ENCODE data around the gene AP2S1.
"Not testable (repeated sequence)": the region's sequence is repeated elsewhere in the genome, so short reads cannot be mapped to it uniquely, and the experiment has no call there.

AP2S1 gene

DNA sequence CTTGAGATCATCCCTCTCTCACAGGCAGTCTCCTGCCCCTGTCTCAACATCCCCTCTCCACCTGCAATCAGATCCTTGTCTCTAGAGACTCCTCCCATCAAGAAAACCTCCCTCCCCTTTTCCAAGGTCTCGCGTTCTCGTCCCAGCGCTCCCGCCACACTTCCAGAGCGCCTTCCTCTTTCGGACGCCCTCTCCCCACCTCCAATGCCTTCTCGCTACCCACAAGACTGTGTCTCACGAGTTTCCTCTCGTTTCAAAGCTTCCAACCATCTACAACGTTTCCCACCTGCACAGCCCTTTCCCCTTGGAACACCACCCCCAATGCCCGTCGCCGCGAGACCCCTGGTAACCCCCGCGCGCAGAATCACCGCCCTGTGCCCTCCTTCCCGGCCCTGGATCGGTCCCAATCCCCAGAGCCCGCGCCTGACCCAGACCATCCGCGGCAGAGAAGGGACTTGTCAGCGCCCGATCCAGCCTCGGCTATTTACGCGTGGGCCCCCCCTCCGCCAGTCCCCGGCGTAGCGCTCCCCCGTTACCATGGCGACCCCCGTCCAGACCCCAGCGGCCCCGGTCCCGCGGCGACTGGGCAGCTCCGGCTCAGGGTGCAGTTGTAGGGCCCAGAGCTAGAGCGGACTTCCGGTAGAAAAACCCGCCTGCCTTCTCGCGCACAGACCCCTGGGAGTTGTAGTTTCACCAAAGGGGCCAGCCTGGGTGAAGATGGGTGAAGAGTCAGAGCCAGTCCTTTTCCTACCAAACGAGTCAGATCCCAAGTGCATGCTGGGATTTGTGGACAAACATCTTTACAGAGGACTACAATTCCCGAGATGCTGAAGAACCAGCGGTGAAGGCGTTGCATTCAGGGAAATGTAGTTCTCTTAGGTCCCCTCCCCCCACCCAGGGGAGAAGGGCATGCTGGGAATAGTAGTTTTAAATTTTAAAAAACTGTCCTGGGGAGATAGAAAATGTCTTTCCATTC, at the start of gene AP2S1:
Gene AP2S1 (minus strand): TSS at position 619 of the 976 bp plus-strand sequence. CDS start 80 bp downstream, at position 539.
- DNase-seq: peak; percentile 92

DNA sequence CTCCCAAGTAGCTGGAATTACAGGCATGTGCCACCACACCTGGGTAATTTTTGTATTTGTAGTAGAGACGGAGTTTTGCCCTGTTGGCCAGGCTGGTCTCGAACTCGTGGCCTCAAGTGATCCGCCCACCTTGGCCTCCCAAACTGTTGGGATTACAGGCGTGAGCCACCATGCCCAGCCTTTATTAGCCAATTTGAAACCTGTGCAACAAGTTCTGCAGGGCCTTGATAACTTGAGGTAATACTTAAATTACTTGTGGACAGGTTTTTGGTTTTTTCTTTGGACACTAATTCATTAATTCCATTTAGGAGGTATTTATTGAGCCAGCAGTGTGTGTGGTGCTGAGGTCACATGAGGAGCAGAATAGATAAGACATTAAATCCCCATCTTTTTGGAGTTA, 49.7 kb upstream of the AP2S1 start:
- DNase-seq: no peak

DNA sequence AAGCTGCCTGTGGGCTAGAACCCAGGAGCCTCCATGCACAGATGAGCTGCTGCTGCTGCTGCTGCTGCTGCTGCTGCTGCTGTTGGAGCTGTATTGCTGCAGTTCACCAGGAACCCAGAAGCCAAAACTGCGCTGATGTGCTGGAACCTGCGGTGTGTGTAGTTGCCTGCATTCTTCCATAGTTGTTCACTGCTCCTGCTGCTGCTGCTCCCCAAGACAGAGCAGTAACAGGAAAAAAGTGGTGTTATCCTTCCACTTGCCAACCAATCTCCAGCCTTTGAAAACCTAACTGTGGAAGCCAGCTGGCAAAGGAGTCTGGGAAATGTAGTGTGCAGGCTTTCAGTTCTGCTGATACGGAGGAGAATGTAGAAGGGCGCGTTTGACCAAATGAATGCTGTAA, 48.1 kb upstream of the AP2S1 start:
- DNase-seq: no peak

DNA sequence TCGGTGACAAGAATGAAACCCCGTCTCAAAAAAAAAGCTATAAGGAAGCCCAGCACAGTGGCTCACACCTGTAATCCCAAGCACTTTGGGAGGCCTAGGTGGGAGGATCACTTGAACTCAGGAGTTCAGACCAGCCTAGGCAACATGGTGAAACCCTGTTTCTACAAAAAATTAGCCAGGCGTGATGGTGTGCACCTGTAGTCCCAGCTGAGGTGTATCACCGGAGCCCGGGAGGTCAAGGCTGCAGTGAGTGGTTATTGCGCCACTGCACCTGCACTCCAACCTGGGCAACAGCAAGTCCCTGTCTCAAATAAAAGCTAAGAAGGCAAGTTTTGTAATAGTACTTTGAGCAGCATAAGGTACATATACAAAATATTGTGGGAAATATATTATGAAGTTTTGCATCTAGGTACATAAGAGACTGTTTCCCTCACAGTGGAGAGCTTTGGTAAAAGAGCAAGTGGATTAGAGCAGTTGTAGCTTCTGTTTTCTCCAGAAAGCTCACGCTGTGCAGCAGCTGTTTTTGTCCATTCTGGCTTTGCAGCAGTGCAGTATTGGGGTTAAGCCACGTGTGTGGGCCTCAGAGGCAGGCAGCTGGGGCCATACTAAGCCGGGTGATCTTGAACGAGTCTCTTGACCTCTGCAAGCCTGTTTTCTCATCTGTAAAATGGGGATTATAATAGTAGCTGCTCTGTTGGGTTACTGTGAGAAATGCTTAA, 45.6 kb upstream of the AP2S1 start:
- DNase-seq: no peak

DNA sequence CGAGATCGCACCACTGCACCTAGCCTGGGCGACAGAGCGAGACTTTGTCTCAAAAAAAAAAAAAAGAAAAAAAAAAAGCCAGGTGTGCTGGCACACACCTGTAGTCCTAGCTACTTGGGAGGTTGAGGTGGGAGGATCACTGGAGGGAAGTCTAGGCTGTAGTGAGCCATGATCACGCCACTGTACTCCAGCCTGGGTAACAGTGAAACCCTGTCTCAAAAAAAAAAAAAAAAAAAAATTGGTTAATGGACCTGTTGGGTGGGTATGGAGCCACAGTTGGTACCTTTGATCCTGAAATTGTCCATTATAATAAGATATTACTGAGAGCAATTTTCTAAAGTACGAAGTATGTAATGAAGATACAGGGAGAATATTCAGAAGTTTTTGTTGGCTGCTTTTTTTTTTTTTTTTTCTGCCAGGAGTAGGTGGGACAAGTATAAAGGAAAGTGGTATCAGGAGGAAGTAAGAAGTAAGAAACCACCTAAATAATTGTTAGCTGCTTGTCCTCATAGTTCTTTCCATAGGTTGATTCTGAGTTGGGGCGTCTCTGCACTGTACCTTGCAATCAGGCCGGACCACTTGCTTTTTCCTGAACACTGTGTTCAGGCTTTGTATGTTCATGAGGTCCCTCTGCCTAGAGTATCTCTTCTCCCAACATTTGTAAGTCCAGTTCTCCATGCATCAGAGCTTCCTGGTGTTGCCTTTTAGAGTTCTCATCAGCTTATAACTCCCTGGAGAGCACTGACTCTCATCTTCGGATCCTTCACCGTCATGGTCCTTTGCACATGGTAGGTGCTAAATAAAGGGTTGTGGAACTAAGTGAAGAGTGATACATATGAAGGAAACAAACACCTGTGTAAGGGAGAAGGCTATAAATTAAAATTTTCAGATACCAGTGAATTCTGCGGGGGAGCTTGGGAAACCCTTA, 41.9 kb upstream of the AP2S1 start:
- DNase-seq: no peak

DNA sequence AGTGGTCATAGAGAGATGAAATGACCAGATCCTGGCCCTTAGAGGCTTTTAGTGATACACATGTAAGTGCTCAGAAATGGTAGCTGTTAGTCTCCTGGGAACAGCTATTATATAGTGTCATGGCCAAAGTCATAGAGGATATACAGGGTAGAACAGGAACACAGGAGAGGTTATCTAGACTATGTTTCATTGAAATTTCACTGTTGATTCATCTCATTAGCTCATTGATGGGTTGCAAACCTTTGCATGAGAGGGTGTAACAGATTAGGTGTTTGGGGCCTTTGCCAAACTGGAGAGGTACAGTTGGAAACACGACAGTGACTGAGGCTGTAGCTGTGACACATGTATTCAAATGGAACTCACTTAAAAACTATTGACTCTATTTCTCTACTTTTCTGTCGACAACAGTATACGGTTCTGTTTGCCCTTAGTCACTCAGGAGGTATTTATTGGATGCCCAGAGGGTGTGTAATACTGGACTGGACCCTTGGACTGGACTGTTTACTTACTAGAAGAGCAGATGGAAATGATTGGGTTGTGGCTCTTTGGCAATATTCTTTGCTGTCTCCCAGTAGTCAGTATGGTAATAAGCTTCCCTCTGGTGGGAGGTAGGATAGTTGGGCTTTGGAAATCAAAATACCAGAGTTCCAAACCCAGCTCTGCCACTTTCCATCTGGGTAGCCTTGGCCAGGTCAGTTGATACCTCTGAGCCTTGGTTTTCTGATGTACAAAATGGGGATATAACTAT, 40.0 kb upstream of the AP2S1 start:
- DNase-seq: no peak

DNA sequence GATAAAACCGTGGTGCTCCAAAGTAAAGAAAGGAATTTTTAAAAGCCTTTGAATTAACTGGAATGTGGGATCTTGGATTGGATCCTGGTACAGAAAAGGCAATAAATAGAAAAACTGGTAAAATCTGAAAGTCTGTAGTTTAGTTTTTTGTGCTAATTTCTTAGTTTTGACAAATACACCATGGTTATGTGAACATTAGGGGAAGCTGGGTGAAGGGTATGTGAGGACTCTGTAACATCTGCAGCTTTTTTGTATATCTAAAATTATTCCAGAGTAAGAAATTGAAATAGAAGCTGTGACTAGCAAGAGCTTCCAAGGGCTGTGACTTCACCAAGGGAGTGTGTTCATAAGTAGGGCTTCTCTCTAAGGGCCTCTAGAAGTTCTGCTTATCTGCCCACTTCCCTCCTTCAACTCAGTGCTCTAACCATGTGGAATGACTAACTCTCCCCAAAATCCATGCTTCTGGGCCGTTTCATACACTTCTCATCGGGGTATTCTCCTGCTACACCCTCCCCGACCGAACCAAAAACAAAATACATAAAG, 36.7 kb upstream of the AP2S1 start:
- no peak for DNase-seq

DNA sequence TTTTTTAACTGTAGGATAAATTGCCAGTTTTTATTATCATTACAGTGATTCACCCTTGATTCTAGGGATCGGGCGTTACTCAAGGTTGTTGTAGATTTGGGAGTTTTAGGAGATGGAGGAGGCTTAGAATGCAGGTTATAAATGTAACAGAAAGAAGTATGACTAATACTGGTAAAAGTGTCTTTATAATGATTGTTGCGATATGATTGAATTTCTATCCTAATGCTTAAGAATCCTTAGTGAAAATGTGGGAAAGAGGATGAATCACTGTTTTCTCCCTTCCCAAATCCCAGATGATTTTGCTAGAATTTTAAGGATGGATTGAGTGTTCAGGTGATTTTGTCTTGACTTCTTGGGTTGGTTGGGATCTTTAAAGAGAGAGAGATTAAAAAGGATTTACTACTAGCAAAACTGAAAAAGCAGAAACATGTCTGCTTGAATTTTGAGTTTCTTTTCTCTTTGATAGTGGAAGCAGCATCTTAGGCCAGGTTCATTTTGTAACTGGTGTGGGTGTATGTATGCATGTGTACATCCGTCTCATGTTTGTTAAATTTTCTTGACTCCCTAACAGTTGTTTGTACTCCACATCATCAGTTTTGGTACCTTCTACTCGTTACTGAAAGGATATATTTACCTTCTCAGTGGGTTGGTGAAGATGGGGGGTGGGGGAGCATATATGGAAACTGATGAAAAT, 36.0 kb upstream of the AP2S1 start:
- DNase-seq: no peak

DNA sequence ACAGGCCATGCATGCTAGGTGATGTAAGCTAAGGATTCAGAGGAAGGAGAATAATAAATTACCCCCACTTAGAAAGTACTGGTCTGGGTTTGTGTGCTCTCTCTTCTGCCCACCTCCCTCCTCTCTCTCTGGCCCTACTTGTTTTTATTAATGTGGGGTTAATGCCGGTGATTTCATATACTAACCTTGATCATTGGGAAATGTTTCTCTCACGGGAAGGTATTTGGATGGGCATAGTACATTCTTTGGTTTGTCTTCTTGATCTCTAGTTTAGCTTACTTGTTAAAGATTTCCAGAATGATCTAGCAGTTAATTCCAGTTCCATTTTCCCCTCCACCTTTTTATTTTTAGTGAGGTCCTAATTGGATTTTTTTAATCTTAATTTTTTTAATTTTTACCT, 34.8 kb upstream of the AP2S1 start:
- DNase-seq: no peak

DNA sequence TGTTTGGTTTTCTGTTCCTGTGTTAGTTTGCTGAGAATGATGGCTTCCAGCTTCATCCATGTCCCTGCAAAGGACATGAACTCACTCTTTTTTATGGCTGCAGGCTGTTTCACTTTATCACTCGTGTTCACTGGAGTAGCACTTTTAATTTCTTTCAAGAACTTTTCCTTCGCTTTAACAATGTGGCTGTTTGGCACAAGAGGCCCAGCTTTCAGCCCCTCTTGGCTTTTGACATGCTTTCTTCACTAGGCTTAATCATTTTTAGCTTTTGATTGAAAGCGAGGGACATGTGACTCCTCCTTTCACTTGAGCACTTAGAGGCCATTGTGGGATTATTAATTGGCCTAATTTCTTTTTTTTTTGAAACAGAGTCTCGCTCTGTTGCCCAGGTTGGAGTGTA, 32.1 kb upstream of the AP2S1 start:
- DNase-seq: not testable (repeated sequence)

DNA sequence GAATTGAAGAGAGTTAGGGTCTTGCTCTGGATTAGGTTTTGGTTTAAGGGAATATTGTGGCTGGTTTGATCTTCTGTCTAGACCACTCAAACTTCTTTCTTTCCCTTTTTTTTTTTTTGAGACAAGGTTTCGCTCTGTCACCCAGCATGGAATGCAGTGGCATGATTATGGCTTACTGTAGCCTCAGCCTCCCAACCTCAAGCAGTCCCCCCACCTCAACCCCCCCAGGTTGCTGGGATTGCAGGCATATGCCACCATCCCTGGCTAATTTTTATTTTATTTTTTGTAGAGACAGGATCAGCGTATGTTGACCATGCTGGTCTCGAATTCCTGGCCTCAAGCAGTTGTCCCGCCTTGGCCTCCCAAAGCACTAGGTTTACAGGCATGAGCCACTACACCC, 31.4 kb upstream of the AP2S1 start:
- DNase-seq: no peak

DNA sequence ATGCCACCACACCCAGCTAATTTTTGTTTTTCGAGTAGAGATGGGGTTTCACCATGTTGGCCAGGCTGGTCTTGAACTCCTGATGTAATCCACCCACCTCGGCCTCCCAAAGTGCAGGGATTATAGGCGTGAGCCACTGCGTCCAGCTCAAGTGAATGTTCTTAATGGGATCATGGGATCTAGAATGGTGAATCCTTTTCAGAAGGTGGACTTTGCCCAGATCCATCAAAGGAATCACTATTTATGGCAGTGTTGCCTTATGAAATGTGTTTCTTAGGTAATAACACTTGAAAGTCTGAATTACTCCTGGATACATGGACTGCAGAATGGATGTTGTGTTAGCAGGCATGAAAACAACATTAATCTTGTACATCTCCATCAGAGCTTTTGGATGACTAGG, 30.4 kb upstream of the AP2S1 start:
- no peak for DNase-seq

DNA sequence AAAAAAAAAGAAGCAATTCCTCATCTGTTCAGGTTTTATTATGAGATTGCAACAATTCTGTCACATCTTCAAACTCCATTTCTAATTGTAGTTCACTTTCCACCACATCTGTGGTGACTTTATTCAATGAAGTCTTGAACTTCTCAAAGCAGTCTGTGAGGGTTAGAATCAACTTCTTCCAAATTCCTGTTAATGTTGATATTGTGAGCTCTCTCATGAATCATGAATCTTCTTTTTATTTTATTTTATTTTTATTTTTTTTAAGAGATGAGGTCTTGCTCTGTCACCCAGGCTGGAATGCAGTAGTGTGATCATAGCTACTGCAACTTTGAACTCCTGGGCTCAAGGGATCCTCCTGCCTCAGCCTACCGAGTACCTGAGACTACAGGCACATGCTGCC, 29.8 kb upstream of the AP2S1 start:
- no peak for DNase-seq

DNA sequence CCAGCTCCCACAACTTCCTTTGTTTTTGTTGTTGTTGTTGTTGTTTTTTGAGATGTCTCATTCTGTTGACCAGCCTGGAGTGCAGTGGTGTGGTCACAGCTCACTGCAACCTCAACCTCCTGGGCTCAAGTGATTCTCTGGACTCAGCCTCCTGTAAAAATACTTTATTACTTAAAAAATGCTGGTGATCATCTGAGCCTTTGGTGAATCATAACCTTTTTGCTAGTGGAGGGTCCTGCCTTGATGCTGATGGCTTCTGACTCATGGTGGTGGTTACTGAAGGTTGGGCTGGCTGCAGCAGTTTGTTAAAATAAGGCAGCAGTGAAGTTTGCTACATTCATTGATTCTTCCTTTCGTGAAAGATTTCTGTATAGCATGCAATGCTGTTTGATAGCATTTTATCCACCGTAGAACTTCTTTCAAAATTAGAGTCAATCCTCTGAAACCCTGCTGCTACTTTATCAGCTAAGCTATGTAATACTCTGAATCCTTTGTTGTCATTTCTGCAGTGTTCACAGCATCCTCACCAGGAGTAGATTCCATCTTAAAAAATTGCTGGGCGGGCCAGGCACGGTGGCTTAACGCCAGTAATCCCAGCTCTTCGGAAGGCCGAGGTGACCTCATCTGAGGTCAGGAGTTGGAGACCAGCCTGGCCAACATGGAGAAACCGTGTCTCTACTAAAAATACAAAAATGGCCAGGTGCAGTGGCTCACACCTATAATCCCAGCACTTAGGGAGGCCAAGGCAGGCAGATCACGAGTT, 28.1 kb upstream of the AP2S1 start:
- DNase-seq: no peak

DNA sequence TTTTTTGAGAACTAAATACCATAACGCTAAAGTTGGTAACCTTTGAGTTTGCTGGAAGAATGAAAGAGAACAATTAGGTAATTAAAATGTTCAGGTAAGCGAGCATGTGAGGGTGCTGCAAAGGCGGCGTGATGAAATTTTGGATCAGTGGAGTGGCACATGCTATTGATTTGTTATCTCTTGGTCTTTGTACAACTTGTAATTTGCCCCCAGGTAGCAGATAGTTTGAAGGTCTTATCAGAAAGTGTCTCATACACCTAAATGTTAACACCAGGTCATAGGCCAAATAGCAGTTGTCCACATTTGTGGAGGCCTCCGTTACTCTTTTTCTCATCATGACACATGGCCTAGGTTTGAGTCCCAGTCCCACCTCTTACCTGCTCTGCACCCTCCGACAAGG, 25.0 kb upstream of the AP2S1 start:
- no peak for DNase-seq

DNA sequence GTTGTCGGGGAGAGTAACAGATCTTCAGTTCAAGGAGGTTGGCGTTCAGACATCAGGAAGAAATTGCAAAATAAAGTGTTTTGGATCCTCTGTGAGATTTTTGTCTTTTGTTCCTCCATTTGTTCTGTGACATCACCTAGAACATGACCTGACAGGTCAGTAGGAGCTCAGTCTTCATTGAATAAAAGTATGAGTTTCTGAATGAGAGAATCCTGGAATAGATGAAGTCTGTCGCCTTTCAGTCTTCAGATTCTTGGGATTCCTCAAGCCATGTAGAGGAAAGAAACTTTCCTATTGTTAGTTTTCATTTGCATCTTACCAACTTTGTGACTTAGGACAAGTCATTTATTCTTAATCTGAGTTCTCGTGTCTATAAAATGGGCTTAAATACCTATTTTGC, 24.6 kb upstream of the AP2S1 start:
- DNase-seq: no peak

DNA sequence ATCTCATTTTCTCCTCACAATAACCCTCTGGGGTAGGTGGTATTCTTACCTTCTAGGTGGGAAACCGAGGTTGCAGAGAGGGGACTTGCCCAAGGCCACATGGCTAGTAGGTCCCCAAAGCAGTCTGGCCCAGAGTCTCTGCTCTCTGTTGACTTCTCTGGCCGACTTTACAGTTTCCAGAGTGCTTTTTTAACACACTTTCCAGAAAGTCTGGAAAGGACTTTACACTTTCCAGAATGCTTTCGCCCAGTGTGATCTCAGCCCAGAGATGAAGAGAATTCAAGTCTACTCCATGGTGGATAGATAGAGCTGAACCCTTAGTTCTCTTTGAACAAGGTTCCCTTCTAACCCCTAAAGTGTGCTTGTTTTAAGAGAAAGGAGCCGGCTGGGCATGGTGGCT, 22.3 kb upstream of the AP2S1 start:
- DNase-seq: no peak

DNA sequence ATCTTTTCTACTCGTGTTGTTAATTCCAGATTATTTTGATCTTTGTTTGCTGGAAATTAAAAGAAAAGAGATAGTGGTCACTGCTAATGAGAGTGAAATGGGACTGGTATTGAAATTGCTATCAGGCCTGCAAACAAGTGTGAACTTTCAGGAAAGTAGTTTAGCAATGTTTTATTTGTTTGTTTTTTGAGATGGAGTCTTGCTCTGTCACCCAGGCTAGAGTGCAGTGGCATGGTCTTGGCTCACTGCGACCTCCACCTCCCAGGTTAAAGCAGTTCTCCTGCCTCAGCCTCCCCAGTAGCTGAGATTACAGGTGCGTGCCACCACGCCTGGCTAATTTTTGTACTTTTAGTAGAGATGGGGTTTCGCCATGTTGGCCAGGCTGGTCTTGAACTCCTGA, 20.5 kb upstream of the AP2S1 start:
- not testable (repeated sequence) for DNase-seq

DNA sequence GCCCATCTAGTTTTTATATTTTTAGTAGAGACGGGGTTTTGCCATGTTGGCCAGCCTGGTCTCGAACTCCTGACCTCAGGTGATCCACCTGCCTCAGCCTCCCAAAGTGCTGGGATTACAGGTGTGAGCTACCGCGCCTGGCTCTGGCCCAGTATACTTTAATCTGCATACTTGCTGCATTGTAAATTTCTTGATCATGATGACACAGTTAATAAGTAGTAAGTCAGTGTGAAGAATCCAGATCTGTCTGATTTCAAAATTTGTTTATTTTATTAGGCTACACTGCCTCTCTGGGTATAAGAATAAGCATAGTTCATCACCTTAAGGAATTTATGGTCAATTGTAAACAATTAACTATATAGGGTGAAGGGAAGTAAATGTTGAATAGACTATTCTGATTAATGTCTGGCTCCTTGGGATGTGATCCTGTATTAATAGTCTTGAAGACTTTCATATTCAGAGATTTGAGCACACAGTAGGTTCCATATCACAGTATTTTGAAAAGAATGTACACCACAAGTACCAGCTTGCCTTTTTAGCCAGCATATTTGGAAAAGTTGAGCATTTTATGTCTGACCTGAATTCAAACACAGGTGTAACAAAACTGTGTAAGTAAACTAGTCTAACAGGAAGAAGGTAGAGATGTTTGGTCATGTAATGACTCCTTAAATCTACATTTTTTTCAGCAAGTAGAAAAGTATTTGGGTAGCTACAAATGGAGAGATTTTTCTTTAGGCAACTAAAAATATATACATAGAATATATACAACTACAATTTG, 17.6 kb upstream of the AP2S1 start:
- no peak for DNase-seq

DNA sequence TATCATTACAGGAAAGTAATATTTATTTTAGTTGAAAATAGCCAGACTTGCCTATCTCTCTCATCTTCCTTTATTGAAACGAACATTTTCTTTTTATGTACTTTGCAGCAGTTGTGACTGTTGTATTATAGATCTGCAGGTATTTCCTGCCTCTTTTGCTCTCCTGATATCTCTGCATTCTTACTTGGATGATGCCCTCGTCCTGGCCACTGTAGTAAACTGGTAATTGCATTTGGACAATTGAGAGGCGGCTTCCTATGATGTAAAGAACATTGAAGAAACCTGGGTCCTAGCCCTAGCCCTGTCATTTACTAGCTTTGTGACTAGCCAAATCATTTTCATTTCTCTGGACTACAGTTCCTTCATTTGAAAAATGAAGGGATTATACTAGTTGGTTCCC, 16.5 kb upstream of the AP2S1 start:
- DNase-seq: no peak

Measured in NCI-H1417 treated with DMSO at 0.1 percent for 48 hours (cell line).